H9 (cell line): ENCODE measurements around the gene AMT. TPM values are rescaled to one million over a fixed set of nuclear protein-coding genes. Genes with fewer than 3 reads are reported as not detected.
A peak's percentile ranks its signal among the peaks of the same experiment; 100 is the strongest.

ENCODE experiments used
- DNase-seq: peaks from one replicate; pipeline ENCODE4 v3.0.0-alpha.2; 2017
- H2AFZ ChIP-seq: one replicate; pipeline ENCODE4 v1.6.1; 2013; ENCODE audit warnings: mild to moderate bottlenecking, low read length, control low read depth, moderate library complexity
- H2AK5ac ChIP-seq: 2 replicates; pipeline ENCODE4 v1.6.1; 2013; ENCODE audit warnings: low read length, control low read depth, mixed read lengths; ENCODE audit not compliant: insufficient read length
- H2BK120ac ChIP-seq: one replicate; pipeline ENCODE4 v1.6.1; 2013; ENCODE audit warnings: low read depth, mild to moderate bottlenecking, low read length, control low read depth, inconsistent platforms; ENCODE audit not compliant: poor library complexity, severe bottlenecking
- H2BK12ac ChIP-seq: 2 replicates; pipeline ENCODE4 v1.6.1; 2013; ENCODE audit warnings: low read length, control low read depth, mixed read lengths, low read depth; ENCODE audit not compliant: insufficient read length
- H2BK15ac ChIP-seq: 2 replicates; pipeline ENCODE4 v1.6.1; 2013; ENCODE audit warnings: low read depth, low read length, control low read depth
- H2BK20ac ChIP-seq: one replicate; pipeline ENCODE4 v1.6.1; 2013; ENCODE audit warnings: low read depth, mild to moderate bottlenecking, low read length, control low read depth, inconsistent platforms; ENCODE audit not compliant: poor library complexity, severe bottlenecking
- H2BK5ac ChIP-seq: 2 replicates; pipeline ENCODE4 v1.6.1; 2013; ENCODE audit warnings: low read length, control low read depth, mixed read lengths; ENCODE audit not compliant: insufficient read length
- H3K14ac ChIP-seq: 2 replicates; pipeline ENCODE4 v1.6.1; 2013; ENCODE audit warnings: low read length, control low read depth; ENCODE audit not compliant: insufficient read depth
- H3K18ac ChIP-seq: 2 replicates; pipeline ENCODE4 v1.6.1; 2013; ENCODE audit warnings: low read depth, mild to moderate bottlenecking, mixed read lengths, low read length, control low read depth; ENCODE audit not compliant: insufficient read length
- H3K23ac ChIP-seq: 2 replicates; pipeline ENCODE4 v1.6.1; 2013; ENCODE audit warnings: low read length, control low read depth, mixed read lengths, low read depth; ENCODE audit not compliant: insufficient read length
- H3K23me2 ChIP-seq: 2 replicates; pipeline ENCODE4 v1.6.1; 2013; ENCODE audit warnings: low read depth, mild to moderate bottlenecking, mixed read lengths, low read length, control low read depth; ENCODE audit not compliant: insufficient read length, poor library complexity, severe bottlenecking
- H3K27ac ChIP-seq: 2 replicates; pipeline ENCODE4 v1.5.1; 2013; ENCODE audit warnings: low read length, control low read depth, mixed read lengths, low read depth; ENCODE audit not compliant: insufficient read length
- H3K27me3 ChIP-seq: 2 replicates; pipeline ENCODE4 v1.6.1; 2013; ENCODE audit warnings: low read length, control low read depth, inconsistent platforms; ENCODE audit not compliant: insufficient read depth
- H3K4ac ChIP-seq: 2 replicates; pipeline ENCODE4 v1.6.1; 2013; ENCODE audit warnings: low read depth, mild to moderate bottlenecking, control low read depth, inconsistent platforms, low read length, moderate library complexity
- H3K4me1 ChIP-seq: 2 replicates; pipeline ENCODE4 v1.6.1; 2013; ENCODE audit warnings: low read length, control low read depth, inconsistent platforms; ENCODE audit not compliant: insufficient read depth
- H3K4me2 ChIP-seq: 2 replicates; pipeline ENCODE4 v1.6.1; 2013; ENCODE audit warnings: low read length, control low read depth, mixed read lengths; ENCODE audit not compliant: insufficient read length, insufficient read depth
- H3K56ac ChIP-seq: 2 replicates; pipeline ENCODE4 v1.6.1; 2013; ENCODE audit warnings: low read depth, mild to moderate bottlenecking, mixed read lengths, low read length, control low read depth; ENCODE audit not compliant: insufficient read length
- H3K79me1 ChIP-seq: 2 replicates; pipeline ENCODE4 v1.6.1; 2013; ENCODE audit warnings: low read depth, mild to moderate bottlenecking, moderate library complexity, low read length, control low read depth, inconsistent platforms; ENCODE audit not compliant: insufficient read depth, poor library complexity, severe bottlenecking
- H3K79me2 ChIP-seq: 2 replicates; pipeline ENCODE4 v1.6.1; 2013; ENCODE audit warnings: low read length, control low read depth, inconsistent platforms; ENCODE audit not compliant: insufficient read depth
- H3K9ac ChIP-seq: 2 replicates; pipeline ENCODE4 v1.6.1; 2013; ENCODE audit warnings: low read length, control low read depth, mixed read lengths; ENCODE audit not compliant: insufficient read length; ENCODE audit errors: extremely low read depth
- H3K9me3 ChIP-seq: one replicate; pipeline ENCODE4 v1.6.1; 2013; ENCODE audit warnings: low read depth, low read length, inconsistent platforms; ENCODE audit not compliant: control insufficient read depth
- H3T11ph ChIP-seq: one replicate; pipeline ENCODE4 v1.6.1; 2013; ENCODE audit warnings: mild to moderate bottlenecking, low read length, control low read depth, inconsistent platforms
- H4K20me1 ChIP-seq: one replicate; pipeline ENCODE4 v1.6.1; 2013; ENCODE audit not compliant: control insufficient read depth, insufficient read length, insufficient read depth
- H4K5ac ChIP-seq: 2 replicates; pipeline ENCODE4 v1.6.1; 2013; ENCODE audit warnings: low read depth, mild to moderate bottlenecking, mixed read lengths, low read length, control low read depth; ENCODE audit not compliant: insufficient read length
- H4K8ac ChIP-seq: replicated peaks from 2 replicates; pipeline ENCODE4 v1.6.1; 2013; ENCODE audit warnings: low read length, control low read depth, mixed read lengths, low read depth; ENCODE audit not compliant: insufficient read length
- H4K91ac ChIP-seq: 2 replicates; pipeline ENCODE4 v1.6.1; 2013; ENCODE audit warnings: low read depth, mild to moderate bottlenecking, moderate library complexity, mixed read lengths, low read length, control low read depth; ENCODE audit not compliant: insufficient read length
- H3K27ac Mint-ChIP-seq, 3 experiments: 2 replicates in 2 of 3; 3 replicates in 1 of 3; pipeline ENCODE4 v1.8.0; 2020 to 2021; ENCODE audit warnings: mixed read lengths in 3 of 3, mild to moderate bottlenecking in 1 of 3, moderate library complexity in 1 of 3
- H3K27me3 Mint-ChIP-seq: 2 replicates; pipeline ENCODE4 v1.8.0; 2021; ENCODE audit warnings: low read depth, mild to moderate bottlenecking, moderate library complexity, mixed read lengths
- H3K36me3 Mint-ChIP-seq, 3 experiments: 2 replicates in 2 of 3; 3 replicates in 1 of 3; pipeline ENCODE4 v1.8.0; 2020 to 2021; ENCODE audit warnings: low read depth in 3 of 3, mixed read lengths in 3 of 3; ENCODE audit not compliant: insufficient read depth in 1 of 3
- H3K4me1 Mint-ChIP-seq, 2 experiments: 2 replicates each; pipeline ENCODE4 v1.8.0; 2020; ENCODE audit warnings: mixed read lengths in 2 of 2
- H3K4me3 Mint-ChIP-seq, 2 experiments: 2 replicates in 1 of 2; 3 replicates in 1 of 2; pipeline ENCODE4 v1.8.0; 2020 to 2021; ENCODE audit warnings: mild to moderate bottlenecking in 2 of 2, mixed read lengths in 2 of 2, moderate library complexity in 1 of 2
- H3K9me3 Mint-ChIP-seq, 2 experiments: 2 replicates in 1 of 2; 3 replicates in 1 of 2; pipeline ENCODE4 v1.8.0; 2020; ENCODE audit warnings: mild to moderate bottlenecking in 2 of 2, mixed read lengths in 2 of 2, moderate library complexity in 1 of 2
- WGBS: extraction: QIAGEN DNeasy Blood & Tissue Kit; methylation state at CpG from one replicate; pipeline ENCODE4 v1.1.7; 2013; ENCODE audit warnings: missing lambda C conversion rate, low lambda C conversion rate, mixed read lengths; ENCODE audit not compliant: insufficient read length; ENCODE audit errors: extremely low coverage; 5-methylcytosine and 5-hydroxymethylcytosine counted together
- total RNA-seq: library from RNA; stranded (reverse); gene quantifications from 2 replicates; pipeline ENCODE4 v1.2.1, GENCODE V29; 2021
- TF ChIP-seq, protein P1 (sequence below): fragments of 200-600 bp; sonication (generic); conservative IDR thresholded peaks from 3 replicates; pipeline ENCODE4 v1.8.0; 2021; ENCODE audit warnings: antibody characterized with exemption, mild to moderate bottlenecking

Gene AMT
- total RNA-seq, 1 experiment from 2014 or later = 41.2 TPM

- H4K20me1 ChIP-seq = no peaks in the 10 kb centered on the region
- no peaks in the 10 kb centered on the region for H3K27me3 ChIP-seq
- no peak overlapping the region for H2BK15ac ChIP-seq
- TF ChIP-seq, protein P1, sequence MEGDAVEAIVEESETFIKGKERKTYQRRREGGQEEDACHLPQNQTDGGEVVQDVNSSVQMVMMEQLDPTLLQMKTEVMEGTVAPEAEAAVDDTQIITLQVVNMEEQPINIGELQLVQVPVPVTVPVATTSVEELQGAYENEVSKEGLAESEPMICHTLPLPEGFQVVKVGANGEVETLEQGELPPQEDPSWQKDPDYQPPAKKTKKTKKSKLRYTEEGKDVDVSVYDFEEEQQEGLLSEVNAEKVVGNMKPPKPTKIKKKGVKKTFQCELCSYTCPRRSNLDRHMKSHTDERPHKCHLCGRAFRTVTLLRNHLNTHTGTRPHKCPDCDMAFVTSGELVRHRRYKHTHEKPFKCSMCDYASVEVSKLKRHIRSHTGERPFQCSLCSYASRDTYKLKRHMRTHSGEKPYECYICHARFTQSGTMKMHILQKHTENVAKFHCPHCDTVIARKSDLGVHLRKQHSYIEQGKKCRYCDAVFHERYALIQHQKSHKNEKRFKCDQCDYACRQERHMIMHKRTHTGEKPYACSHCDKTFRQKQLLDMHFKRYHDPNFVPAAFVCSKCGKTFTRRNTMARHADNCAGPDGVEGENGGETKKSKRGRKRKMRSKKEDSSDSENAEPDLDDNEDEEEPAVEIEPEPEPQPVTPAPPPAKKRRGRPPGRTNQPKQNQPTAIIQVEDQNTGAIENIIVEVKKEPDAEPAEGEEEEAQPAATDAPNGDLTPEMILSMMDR = no peak
- no peaks in the 10 kb centered on the region for H3K4me1 ChIP-seq
- H3K27ac Mint-ChIP-seq = peak overlapping the region; percentile 90 to 97 (median 97); a peak in 6 of 7 replicates
- no CpG with 5 or more reads among the region's 33 CpGs for WGBS
- no peaks in the 10 kb centered on the region for H3K9me3 ChIP-seq
- no peak overlapping the region for H2BK20ac ChIP-seq
- H2BK120ac ChIP-seq = no peak overlapping the region
- H3K4me3 Mint-ChIP-seq = peak overlapping the region; percentile 93 to 94
- no peak overlapping the region for H2BK12ac ChIP-seq
- no peak overlapping the region for H3K4ac ChIP-seq
- peaks cover 24 to 29% of the 10 kb centered on the region in 2 experiments for H3K4me1 Mint-ChIP-seq
- no peak overlapping the region for H4K8ac ChIP-seq
- peak overlapping the region; percentile 95 for H3K9ac ChIP-seq
- no peaks in the 10 kb centered on the region for H3K79me1 ChIP-seq
- H3K18ac ChIP-seq = no peak overlapping the region
- H3K56ac ChIP-seq = no peak overlapping the region
- no peaks in the 10 kb centered on the region; a peak in 1 of 5 replicates for H3K9me3 Mint-ChIP-seq
- H3K79me2 ChIP-seq = peaks cover 47% of the 10 kb centered on the region
- H4K5ac ChIP-seq = no peak overlapping the region
- no peak overlapping the region for H2BK5ac ChIP-seq
- H3K27me3 Mint-ChIP-seq = no peaks in the 10 kb centered on the region
- H3K14ac ChIP-seq = peak overlapping the region; percentile 98
- no peak overlapping the region for H4K91ac ChIP-seq
- no peak overlapping the region for H2AK5ac ChIP-seq
- H3K4me2 ChIP-seq = peak overlapping the region; percentile 84
- no peak overlapping the region for H3K27ac ChIP-seq
- H3K23me2 ChIP-seq = peaks cover 4% of the 10 kb centered on the region
- DNase-seq = no peak
- no peak overlapping the region for H3T11ph ChIP-seq
- H3K23ac ChIP-seq = no peak overlapping the region
- peaks cover 4 to 15% (median 14%) of the 10 kb centered on the region in 3 experiments; a peak in 5 of 7 replicates for H3K36me3 Mint-ChIP-seq
- H2AFZ ChIP-seq = no peak overlapping the region
Measured at GRCh38 chr3:49410846-49411534, 11.3 kb downstream of the AMT start.
